Upper lobe of left lung (tissue), 4 donors: ENCODE results near the gene DNAJC1.

ENCODE experiments used
- POLR2A ChIP-seq, 4 donors: fragments of 450-650 bp; IDR thresholded peaks; one replicate each; pipeline ENCODE4 v1.5.1; 2016 to 2017; ENCODE audit warnings: antibody characterized with exemption in 4 of 4, mild to moderate bottlenecking in 2 of 4
- TF ChIP-seq, protein P1 (sequence below), 6 experiments: fragments of 450-650 bp in 4 of 6; fragments of 200-600 bp in 2 of 6; sonication (generic) in 2 of 6; IDR thresholded peaks; one replicate each; pipeline ENCODE4 v1.5.1; 2016 to 2019; ENCODE audit warnings: antibody characterized with exemption in 6 of 6

DNA sequence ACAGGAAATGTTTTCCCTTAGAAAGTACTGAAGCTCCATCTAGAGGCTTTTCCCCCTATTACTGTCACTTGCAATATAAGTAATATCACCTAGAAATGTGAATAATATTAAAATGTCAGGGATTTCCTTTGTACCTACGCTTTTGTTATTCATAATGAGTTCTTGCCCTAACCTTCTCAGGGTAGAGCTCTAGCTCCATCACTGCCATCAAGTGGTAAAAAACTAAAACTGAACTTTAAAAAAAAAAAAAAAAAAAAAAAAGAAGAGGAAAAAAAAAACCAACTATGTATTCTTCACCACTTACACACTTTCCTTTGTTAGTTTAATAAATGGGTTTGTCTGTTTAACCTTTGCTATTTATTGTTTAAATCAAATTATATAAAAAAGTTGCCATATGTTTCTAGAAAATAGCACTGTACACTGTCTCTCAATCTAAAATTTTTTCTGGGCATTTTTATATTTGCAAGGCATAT lies 49.9 kb downstream of the DNAJC1 start:
- TF ChIP-seq, protein P1, sequence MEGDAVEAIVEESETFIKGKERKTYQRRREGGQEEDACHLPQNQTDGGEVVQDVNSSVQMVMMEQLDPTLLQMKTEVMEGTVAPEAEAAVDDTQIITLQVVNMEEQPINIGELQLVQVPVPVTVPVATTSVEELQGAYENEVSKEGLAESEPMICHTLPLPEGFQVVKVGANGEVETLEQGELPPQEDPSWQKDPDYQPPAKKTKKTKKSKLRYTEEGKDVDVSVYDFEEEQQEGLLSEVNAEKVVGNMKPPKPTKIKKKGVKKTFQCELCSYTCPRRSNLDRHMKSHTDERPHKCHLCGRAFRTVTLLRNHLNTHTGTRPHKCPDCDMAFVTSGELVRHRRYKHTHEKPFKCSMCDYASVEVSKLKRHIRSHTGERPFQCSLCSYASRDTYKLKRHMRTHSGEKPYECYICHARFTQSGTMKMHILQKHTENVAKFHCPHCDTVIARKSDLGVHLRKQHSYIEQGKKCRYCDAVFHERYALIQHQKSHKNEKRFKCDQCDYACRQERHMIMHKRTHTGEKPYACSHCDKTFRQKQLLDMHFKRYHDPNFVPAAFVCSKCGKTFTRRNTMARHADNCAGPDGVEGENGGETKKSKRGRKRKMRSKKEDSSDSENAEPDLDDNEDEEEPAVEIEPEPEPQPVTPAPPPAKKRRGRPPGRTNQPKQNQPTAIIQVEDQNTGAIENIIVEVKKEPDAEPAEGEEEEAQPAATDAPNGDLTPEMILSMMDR (IDR thresholded peaks at IDR 0.05) = peak in 1 of 6 experiments; percentile 13
- no peak for TF ChIP-seq POLR2A (IDR thresholded peaks at IDR 0.05)
